ENCODE results near the gene SCFD2.
A peak's percentile ranks its signal among the peaks of the same experiment; 100 is the strongest.
"Not testable (repeated sequence)": the region's sequence is repeated elsewhere in the genome, so short reads cannot be mapped to it uniquely, and the experiment has no call there.

Gene SCFD2

GRCh38 chr4:53189011-53189410, 176.8 kb downstream of the SCFD2 start:
- peak; percentile 29 to 33 for DNase-seq (ENCODE audit: low read depth in 2 of 2)

DNA sequence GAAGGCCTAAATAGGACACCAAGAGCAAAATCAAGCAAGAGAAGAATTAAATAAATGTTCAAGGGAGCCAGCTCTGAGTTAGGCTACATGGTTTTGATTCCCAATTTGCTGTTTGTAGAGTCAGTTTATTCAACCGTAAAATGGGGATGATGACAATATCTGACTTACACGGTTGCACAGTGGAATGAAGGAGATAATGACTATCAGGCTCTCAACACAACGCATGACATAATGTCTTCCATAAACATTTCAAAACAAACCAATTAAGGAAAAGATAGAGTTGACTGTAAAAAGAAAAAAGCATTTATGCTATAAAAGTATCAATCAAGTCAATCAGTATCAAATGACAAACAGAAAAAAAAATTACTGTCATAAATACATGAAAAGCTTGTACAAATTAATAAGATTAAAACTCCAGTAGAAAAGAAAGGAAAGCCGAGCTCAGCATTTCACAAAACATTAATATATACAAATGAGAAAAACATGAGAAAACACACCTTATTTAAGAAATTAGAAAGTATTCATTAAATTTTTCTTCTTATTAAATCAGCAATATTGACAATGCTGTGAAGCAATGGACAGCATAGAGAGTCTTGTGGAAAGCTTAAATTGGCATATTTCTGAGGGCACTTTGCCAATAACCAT, 179.0 kb downstream of the SCFD2 start:
- DNase-seq (ENCODE audit: low read depth in 2 of 2) = no peak

GRCh38 chr4:53185869-53186585, 179.8 kb downstream of the SCFD2 start:
- DNase-seq (ENCODE audit: low read depth in 2 of 2) = peak; percentile 68 to 72

DNA sequence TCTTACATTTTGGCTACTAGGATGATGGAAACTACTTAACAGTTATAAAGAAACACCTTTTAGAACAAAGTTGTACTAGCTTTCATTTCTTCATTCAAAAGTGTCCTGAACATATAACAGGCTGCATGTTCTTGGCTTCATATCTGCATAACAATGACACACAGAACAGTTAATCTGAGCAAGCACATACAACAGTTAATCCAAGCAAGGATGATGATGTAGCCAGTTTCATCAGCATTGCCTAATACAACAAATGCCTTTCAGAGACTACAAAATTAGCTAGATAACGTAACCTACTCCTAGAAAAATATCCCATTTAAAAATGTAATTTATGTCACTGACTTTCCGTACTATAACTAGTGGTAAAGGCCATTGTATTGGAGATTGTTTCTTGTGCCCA, 182.1 kb downstream of the SCFD2 start:
- DNase-seq (ENCODE audit: low read depth in 2 of 2) = no peak

DNA sequence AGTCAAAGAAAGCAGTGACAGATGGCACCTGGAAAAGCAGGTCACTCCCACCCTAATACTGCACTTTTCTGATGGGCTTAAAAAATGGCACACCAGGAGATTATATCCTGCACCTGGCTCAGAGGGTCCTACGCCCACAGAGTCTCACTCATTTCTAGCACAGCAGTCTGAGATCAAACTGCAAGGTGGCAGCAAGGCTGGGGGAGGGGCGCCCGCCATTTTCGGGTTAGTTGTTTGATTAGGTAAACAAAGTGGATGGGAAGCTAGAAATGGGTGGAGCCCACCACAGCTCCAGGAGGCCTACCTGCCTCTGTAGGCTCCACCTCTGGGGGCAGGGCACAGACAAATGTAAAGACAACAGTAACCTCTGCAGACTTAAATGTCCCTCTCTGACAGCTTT, 188.1 kb downstream of the SCFD2 start:
- DNase-seq (ENCODE audit: low read depth in 2 of 2) = not testable (repeated sequence)

DNA sequence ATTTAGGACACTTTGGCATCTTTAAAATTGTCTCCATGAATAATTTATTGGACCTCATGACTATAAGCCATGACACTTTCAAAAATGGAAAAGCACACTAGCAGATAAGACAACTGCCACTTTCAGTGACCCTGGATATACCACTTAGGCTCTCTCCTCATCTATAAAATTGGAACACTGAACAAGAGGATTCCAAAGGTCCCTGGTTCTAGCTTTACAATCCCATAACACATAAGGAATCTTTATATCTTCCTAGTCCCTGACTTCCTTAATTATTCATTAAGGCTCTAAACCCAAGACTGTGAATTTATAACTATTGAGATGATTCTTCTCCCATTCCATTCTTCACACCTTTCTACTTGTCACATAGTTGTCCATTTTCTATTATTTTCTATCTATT, 190.2 kb downstream of the SCFD2 start:
- no peak for DNase-seq (ENCODE audit: low read depth in 2 of 2)

DNA sequence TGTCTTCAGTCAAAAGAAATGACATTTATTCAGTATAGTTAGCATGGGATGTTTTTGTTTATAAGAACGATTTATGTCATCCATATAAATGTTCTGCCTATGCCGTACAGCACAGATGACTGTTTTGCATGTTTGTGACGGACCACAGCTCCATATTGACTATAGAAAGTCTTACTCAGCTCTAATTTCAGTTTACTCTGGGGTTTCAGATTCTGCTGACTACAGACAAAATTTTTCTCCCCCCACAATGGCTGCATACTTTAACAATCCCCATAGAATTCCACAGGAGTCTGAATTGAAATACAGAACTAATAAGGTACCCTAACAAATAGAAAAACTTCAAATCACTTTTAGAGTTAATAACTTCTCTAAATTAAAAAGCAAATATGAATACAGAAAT, 191.0 kb downstream of the SCFD2 start:
- no peak for DNase-seq (ENCODE audit: low read depth in 2 of 2)

- DNase-seq (ENCODE audit: low read depth in 2 of 2) = no peak
These were observed 192.3 kb downstream of the SCFD2 start for GRCh38 chr4:53173576-53173975.

- DNase-seq (ENCODE audit: low read depth in 2 of 2) = no peak
These were observed 194.1 kb downstream of the SCFD2 start for GRCh38 chr4:53171797-53172196.

DNA sequence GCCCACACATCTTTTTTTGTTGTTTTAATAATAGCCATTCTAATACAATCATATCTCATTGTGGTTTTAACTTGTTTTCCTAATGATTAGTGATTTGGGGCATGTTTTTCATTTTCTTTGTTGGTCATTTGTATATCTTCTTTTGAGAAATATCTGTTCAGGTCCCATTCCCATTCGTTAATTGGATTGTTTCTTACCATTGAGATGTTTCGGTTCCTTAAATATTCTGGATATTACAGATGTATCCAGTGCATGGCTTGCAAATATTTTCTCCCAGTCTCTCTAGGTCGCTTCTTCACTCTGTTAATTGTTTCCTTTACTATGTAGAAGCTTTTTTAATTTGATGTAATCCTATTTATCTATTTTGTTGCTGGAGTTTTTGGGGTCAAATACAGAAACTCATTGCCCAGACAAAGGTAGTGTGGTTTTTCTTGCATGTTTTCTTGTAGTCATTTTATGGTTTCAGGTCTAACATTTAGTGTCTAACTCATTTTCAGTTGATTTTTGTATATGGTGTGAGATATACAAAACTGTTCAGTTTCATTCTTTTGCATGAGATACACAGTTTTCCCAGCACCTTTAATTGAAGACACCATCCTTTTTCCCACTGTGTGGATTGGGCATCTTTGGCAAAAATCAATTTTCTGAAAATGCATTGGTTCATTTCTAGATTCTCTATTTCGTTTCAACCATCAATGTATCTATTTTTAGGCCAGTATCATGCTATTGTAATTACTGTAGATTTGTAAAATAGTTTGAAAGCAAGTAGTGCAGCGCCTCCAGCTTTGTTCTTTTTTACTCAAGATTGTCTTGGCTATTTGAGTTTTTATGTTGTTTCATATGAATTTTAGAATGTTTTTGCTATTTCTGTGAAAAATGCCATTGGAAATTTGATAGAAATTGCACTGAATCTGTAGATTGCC, 195.9 kb downstream of the SCFD2 start:
- no peak for DNase-seq (ENCODE audit: low read depth in 2 of 2)

- no peak for DNase-seq (ENCODE audit: low read depth in 2 of 2)
These were observed 197.6 kb downstream of the SCFD2 start for GRCh38 chr4:53168228-53168627.

- no peak for DNase-seq (ENCODE audit: low read depth in 2 of 2)
These were observed 202.9 kb downstream of the SCFD2 start for GRCh38 chr4:53162969-53163368.

GRCh38 chr4:53161787-53162433, 204.0 kb downstream of the SCFD2 start:
- DNase-seq (ENCODE audit: low read depth in 2 of 2) = no peak

- DNase-seq (ENCODE audit: low read depth in 2 of 2) = no peak
These were observed 204.6 kb downstream of the SCFD2 start for GRCh38 chr4:53161051-53161786.

- no peak for DNase-seq (ENCODE audit: low read depth in 2 of 2)
These were observed 209.0 kb downstream of the SCFD2 start for GRCh38 chr4:53156896-53157295.

DNA sequence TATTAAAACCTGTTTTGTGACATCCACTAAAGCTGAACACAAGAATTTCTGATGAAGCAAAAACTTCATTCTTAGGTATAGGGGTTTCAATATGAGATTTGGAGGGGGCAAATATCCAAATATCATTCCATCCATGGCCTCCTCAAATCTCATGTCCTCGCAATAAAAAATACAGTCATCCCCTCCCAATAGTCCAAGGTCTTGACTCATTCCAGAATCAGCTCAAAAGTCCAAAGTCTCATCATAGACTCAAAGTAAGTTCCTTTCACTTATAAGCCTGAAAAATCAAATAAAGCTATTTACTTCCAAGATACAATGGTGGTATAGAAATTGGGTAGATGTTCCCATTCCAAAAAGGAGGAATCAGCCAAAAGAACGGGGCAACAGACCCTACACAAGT, 213.4 kb downstream of the SCFD2 start:
- no peak for DNase-seq (ENCODE audit: low read depth in 2 of 2)

DNA sequence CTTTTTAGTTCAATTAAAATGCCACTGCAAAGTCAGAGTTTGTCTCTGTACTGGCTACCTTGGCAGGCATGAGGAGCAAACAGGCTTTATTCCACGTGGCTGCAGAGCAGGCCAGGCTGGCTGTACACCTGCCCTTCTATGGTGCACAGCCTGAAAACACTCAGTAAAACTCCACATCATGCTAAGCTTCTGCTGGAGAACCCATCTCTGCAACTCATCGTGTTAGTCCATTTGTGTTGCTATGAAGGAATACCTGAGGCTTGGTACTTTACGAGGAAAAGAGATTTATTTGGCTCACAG, 214.4 kb downstream of the SCFD2 start:
- DNase-seq (ENCODE audit: low read depth in 2 of 2) = no peak

GRCh38 chr4:53150631-53151488, 215.0 kb downstream of the SCFD2 start:
- no peak for DNase-seq (ENCODE audit: low read depth in 2 of 2)

DNA sequence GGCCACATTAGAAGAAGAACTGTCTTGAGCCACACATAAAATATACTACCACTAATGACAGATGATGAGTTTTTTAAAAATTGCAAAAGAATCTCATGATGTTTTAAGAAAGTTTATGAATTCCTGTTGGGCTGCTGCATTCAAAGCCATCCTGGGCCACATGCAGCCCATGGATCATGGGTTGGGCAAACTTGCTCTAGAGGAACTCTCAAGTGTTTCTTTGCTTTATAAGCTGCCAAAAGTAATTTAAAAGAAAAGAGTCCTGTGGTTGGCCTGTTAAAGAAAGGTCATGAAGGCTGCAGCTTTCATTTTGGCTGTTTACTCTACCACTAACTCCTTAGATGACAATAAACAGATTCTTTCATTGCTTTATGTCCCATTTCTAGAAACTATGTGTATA, 218.2 kb downstream of the SCFD2 start:
- no peak for DNase-seq (ENCODE audit: low read depth in 2 of 2)

DNA sequence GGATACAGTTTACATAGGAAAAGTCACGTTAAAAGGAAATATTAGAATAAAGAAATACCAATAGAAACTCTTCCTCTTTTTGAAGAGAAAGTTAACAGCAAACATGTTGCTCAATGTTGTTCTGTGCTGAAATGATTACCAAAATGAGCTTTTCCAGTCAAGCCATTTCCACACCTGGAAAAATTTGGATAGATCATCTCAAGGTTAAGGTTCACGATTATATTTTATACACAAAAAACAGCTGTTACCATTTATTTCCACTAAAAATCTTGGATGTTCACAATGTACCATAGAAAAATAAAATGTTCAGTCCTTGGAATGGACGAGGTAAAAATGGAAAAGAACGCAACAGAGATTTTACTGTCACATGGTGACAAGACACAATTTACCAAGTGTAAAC, 218.7 kb downstream of the SCFD2 start:
- no peak for DNase-seq (ENCODE audit: low read depth in 2 of 2)

- DNase-seq (ENCODE audit: low read depth in 2 of 2) = no peak
These were observed 224.6 kb downstream of the SCFD2 start for GRCh38 chr4:53141308-53141707.
